Inferior parietal cortex (tissue), 1 donor: ENCODE data around the gene RALY.
"Not testable (repeated sequence)": the region's sequence is repeated elsewhere in the genome, so short reads cannot be mapped to it uniquely, and the experiment has no call there.

Source experiments
- DNase-seq: peaks from one replicate; pipeline ENCODE4 v3.0.0-alpha.2; 2016; ENCODE audit errors: extremely low spot score

The RALY gene

GRCh38 chr20:34105978-34106675, 112.4 kb downstream of the RALY start:
- no peak for DNase-seq

GRCh38 chr20:34108616-34109174, 115.0 kb downstream of the RALY start:
- no peak for DNase-seq

GRCh38 chr20:34109442-34109841, 115.7 kb downstream of the RALY start:
- DNase-seq = no peak

- DNase-seq = no peak
These were observed 116.5 kb downstream of the RALY start for GRCh38 chr20:34110025-34110744.

DNA sequence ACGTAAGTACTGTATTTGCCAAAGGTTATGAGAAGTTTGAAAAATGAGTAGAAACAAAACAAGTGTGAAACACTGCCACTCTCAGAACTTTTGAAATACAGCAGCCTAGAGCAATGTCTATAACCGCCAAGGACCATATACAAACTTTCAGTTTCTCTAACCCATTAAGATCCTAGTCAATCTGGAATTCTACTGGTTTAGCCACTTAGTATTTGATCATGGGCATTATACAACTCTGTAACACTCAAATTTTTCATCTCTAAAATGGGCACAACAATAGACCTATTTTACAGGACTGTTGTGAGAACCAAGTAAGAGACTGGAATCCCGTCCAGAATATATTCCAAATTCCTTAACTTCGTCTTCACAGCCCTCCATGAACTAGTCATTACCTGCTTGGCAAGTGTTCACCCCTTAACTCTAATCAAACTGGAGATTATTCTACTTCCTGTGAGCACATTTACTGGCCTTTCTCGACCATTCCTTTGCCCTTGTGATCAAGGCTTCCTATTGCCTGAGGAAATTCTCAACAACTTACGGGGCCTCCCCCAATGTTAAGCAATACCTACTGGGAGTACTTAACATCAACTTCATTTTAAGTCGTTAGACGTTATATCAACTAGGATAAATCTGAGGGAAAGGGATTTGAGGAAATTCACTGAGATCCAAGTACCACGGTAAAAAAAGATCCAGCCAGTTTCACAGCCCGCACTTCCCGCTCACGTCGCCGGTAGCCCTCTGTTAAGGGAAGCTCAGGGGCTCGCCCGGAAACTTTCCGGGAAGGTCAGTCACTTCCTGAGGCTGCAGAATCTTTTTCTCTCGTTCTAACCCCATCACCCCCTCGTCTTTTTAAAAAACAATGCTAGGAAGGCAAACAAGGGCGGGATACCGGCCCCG, 117.3 kb downstream of the RALY start:
- DNase-seq = no peak

DNA sequence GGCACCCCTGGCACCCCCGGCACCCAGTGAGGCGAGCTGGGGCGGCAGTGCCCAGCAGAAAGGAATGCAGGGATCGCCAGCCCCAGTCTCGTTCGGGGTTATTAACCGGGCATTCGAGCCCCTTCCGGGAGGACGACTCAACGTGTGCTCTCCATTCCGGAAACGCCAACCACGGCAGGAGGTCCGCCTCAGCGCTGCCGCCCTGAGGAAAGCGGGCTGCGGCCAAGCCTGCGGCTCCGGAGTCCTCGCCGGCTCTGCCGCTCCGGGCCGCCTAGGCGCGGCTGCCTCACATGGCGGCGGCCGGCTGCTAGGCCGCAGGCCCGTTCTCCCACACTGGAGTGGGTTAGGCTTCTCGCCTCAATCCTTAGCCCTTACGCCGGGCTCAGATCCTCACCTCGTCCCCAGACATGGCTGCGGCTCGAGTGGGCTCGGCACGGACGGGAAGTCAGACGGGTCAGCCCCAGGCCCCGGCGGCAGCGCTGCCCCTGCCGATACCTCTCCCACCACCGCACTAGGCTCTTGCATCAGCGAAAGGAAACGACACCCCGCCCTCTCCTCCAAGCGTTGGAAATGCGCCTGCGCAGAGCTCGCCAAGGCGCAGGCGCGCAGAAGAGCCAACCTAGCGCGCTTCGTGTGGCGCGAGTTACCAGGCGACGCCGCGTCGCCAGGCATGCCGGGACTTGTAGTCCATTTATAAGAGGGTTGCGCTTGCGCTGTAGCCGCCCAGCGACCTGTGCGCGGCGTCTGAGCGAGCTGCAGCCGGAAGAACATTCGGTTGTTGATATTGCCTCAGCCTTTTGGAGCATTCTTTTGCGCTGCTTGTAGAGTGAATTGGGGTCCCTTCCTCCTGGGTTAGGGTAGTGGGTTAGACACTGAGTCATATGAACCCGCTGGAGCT, 118.2 kb downstream of the RALY start, which contains the start of gene EIF2S2:
TSS of gene EIF2S2 (minus strand) at position 542 of the 898 bp plus-strand sequence. CDS start at position 409, 133 bp downstream.
- DNase-seq = peak; percentile 98

- no peak for DNase-seq
These were observed 118.9 kb downstream of the RALY start for GRCh38 chr20:34112600-34113101.

- DNase-seq = no peak
These were observed 121.1 kb downstream of the RALY start for GRCh38 chr20:34114809-34115208.

DNA sequence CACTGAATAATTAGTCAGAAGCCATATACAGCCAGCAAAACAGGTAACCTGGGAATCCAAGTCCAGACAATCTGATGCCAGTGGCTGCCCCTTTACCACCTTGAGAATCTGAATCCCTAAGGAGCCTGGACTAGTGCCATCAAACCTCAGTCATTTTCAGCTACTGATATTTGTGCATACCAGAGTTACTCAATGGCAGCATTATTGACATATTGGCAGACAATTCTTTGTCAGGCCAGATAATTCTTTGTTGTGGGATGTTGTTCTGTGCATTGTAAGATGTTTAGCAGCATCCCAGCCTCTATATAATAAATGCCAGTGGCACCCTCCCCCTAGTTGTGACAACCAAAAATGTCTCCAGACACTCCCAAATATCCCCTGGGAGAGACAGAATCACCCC, 121.5 kb downstream of the RALY start:
- DNase-seq = no peak

DNA sequence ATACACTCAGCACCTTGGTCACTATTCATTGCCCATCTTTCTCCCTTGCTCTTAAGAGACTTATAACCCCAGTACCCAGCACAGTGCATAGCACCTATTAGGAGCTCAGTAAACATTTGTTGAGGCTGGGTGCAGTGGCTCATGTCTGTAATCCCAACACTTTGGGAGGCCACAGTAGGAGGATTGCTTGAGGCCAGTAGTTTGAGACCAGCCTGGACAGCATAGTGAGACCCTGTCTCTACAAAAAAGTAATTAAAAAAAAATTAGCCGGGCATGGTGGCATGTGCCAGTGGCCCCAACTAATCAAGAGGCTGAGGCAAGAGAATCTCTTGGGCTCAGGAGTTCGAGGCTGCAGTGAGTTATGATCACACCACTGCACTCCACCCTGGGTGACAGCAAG, 126.5 kb downstream of the RALY start:
- DNase-seq = no peak

DNA sequence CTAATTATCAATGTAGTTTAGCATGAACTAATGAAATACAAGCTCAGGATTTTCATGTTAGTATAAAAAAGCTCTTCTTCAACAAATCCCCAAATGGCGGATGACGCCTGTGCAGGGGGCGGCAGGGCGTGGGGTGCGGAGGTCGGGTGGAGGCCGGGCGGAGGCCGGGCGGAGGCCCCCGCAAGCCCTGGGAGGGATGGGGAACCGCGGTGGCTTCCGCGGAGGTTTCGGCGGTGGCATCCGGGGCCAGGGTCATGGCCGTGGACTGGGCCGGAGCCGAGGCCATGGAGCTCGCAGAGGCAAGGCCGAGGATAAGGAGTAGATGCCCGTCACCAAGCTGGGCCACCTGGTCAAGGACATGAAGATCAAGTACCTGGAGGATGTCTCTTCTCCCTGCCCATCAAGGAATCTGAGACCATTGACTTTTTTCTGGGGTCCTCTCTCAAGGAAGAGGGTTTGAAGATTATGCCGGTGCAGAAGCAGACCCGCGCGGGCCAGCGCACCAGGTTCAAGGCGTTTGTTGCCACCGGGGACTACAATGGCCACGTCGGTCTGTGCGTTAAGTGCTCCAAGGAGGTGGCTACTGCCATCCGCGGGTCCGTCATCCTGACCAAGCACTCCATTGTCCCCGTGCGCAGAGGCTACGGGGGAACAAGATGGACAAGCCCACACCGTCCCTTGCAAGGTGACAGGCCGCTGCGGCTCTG, 128.7 kb downstream of the RALY start:
- DNase-seq = no peak

DNA sequence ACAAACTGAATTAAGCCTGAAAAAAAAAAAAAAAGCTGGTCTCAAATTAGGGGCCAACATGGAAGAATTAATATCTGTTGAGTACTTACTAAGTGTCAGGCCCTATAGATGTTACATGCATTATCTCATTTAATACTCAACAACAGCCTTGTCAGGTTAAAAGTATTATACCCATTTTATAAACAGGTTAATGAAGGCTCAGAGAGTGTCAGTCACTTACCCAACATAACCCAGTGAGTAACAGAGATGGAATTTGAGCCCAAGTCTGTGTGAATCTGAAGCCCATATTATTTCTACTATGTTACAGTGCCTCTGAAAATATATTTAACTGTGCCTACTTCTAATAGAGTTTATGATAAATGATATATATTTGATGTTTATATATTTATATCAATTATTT, 129.6 kb downstream of the RALY start:
- no peak for DNase-seq

DNA sequence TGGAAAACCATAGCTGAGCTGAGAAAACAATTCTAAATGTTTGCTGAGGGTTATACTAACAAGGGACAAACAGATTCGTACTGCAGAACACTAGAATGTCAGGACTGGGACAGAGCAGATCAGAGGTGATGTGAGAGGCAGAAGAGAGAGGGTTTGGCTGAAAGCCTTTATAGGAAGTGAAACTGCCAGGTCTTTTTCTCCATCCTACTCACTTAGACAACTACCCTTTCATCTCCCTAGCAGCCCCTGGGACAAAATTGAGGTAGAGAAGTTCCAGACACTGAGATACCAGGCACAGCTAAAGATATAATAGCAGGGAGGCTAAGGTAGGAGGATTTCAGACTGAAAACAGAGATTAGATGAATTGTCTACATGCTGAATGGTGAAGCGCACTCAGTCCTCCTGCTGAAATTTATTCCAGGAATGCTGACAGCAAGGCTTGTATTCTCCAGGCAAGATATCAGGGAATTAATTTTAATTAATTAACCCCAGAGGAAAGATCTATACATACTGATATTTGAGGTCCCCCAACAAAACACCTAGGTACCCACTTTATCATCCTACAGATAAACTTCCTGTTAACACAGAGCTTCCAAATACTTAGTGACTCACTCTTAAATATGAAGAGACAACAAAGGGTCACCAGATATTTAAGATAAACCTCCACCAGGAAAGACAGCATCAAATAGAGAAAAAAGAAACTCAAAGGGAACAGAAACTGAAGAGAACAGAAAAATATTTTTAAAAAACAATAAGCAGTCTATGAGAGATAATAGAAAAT, 130.9 kb downstream of the RALY start:
- DNase-seq = no peak

DNA sequence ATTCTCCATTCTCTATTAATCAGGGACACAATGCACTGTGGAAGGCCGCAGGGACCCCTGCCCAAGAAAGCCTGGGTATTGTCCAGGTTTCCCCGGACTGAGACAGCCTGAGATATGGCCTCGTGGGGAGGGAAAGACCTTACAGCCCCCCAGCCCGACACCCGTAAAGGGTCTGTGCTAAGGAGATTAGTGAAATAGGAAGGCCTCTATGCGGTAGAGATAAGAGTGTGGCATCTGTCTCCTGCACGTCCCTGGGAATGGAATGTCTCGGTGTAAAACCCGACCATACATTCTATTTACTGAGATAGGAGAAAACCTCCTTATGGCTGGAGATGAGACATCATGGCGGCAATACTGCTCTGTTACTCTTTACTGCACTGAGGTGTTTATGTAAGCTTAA, 134.1 kb downstream of the RALY start:
- no peak for DNase-seq

DNA sequence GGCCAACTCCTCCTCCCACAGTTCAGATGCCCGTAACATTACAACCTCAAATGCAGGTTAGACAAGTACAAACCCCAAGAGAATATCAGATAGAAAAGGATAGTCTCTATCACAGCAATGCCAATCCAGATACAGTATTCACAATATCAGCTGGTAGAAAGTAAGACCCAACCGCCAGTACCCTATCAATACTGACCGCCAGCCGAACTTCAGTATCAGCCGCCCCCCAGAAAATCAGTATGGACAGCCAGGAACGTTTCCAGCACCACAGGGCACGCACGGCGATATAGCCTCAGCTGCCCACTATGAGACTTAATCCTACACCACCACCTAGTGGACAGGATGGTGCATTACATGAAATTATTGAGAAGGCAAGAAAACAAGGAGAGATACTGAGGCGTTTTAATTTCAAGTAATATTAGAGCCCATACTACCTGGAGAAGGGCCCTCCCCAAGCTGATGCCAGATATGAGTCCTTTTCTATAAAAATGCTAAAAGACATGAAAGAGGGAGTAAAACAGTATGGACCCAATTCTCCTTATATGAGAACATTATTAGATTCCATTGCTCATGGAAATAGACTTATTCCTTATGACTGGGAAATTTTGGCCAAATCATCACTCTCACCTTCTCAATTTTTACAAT, 135.9 kb downstream of the RALY start:
- peak; percentile 92 for DNase-seq

DNA sequence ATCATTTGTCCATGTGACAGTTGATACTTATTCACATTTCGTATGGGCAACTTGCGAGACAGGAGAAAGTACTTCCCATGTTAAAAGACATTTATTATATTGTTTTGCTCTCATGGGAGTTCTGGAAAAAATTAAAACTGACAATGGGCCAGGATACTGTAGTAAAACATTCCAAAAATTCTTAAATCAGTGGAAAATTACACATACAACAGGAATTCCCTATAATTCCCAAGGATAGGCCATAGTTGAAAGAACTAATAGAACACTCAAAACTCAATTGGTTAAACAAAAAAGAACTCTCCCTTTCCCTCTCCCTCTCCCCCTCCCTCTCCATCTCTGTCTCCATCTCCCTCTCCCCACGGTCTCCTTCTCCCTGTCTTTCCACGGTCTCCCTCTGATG, 137.8 kb downstream of the RALY start:
- DNase-seq = no peak

- not testable (repeated sequence) for DNase-seq
These were observed 138.8 kb downstream of the RALY start for GRCh38 chr20:34132491-34132890.

DNA sequence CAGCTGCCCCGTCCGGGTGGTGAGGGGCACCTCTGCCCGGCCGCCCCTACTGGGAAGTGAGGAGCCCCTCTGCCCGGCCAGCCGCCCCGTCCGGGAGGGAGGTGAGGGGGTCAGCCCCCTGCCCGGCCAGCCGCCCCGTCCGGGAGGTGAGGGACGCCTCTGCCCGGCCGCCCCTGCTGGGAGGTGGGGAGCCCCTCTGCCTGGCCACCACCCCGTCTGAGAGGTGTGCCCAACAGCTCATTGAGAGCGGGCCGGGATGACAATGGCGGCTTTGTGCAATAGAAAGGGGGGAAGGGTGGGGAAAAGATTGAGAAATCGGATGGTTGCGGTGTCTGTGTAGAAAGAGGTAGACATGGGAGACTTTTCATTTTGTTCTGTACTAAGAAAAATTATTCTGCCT, 139.2 kb downstream of the RALY start:
- DNase-seq = not testable (repeated sequence)

- not testable (repeated sequence) for DNase-seq
These were observed 139.7 kb downstream of the RALY start for GRCh38 chr20:34133365-34133860.
